DMS153 (cell line): ENCODE measurements around the gene AJM1.
A peak's percentile ranks its signal among the peaks of the same experiment; 100 is the strongest.
"Not testable (repeated sequence)": the region's sequence is repeated elsewhere in the genome, so short reads cannot be mapped to it uniquely, and the experiment has no call there.

Experiments used
- DNase-seq: peaks from one replicate; lab custom pipeline; 2025; lab: John Stamatoyannopoulos, UW

AJM1 gene

GRCh38 chr9:136880651-136881050 lies 38.4 kb downstream of the AJM1 start:
- DNase-seq, result no peak

DNA sequence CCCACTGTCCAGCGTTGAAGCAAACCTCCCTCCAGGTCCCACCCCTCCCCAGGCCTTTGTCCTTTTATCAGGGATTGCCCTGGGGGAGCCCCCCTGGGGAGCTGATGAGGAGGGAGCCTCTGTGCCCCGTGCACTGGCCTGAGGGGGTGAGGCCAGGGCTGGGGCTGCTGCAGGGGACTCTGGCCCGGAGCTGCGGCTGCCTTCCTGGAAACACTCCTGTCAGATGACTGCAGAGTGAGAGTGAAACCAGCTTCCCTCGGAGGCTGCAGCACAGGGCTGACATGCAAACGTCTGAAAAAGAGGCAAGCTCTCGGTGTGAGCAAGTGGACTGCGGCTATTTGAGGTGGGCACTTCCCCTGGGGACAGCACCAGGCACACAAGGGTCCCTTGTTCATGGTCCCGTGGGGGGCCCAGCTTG lies 39.4 kb downstream of the AJM1 start:
- DNase-seq, result no peak

DNA sequence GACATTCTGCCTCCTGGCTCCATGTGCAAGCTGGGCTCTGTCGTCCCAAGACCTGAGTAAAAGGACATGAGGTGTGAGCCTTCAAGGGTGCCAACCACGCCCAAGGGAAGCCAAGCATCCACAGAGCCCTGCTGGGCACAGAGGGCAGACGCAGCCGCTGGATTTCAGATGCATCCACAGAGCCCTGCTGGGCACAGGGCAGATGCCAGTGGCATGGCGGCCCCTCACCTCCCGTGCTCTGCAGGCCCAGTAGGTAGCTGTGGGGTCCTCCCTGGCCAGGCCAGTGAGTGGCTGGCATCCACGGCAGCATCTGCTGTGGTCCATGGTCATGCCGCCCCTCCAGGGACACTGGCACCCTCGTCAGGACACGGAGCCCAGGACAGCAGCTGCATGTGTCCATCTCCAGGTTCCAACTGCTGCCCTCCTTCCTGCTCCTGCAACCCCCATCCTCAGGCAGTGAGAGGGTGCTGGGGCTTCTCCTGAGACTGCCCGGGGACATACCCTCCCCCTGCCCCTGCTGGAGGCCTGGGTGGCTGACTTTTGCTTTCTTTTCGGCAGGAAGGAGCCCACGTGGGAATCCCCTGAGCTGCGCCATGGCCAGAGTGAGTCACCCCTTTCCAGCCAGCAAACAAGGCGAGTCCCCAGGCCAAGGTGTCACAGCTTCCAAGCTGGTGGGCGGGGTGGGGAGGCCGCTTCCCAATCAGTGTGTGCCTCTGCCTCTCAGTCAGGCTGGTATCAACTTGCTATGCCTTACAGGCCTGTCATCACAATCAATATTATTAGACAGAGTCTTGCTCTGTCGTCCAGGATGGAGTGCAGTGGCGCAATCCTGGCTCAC lies 40.0 kb downstream of the AJM1 start:
- peak; percentile 11 for DNase-seq

- not testable (repeated sequence) for DNase-seq
These were observed 40.6 kb downstream of the AJM1 start for GRCh38 chr9:136882947-136883283.

- not testable (repeated sequence) for DNase-seq
These were observed 41.4 kb downstream of the AJM1 start for GRCh38 chr9:136883670-136884069.

DNA sequence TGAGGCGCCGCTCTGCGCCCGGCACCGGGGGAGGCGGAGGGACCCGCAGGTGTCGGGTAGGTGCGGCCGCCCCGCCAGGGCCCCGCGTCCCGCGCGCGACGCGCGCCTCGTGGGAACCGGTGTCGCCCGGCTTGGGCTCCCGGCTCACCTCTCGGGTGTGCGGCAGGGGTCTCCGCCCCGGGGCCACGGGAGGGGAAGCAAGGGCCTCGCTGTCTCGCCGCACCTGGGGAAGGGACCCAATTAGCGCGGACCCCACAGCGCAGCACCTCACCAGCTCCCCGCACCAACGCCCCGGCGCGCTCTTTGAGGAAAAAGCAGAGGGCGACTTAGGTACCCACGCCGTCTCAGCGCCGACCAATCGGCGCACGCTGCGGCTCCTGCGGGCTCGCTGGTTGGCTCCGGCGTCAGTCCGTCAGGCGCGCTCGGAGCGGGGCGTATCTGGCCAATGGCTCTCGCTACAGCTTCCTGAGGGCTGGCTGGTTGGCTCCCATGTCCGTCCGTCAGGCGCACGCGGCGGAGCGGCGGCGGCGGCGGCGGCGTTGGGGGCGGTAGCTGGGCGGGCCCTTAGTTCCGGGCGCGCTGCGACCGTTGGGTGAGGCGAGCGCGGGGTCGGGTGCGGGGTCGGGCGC lies 43.8 kb downstream of the AJM1 start, which contains the start of gene TRAF2:
Gene TRAF2 (plus strand): TSS at position 567 of the 629 bp plus-strand sequence. CDS start 12,225 bp downstream, outside the sequence.
- DNase-seq, result peak; percentile 97

DNA sequence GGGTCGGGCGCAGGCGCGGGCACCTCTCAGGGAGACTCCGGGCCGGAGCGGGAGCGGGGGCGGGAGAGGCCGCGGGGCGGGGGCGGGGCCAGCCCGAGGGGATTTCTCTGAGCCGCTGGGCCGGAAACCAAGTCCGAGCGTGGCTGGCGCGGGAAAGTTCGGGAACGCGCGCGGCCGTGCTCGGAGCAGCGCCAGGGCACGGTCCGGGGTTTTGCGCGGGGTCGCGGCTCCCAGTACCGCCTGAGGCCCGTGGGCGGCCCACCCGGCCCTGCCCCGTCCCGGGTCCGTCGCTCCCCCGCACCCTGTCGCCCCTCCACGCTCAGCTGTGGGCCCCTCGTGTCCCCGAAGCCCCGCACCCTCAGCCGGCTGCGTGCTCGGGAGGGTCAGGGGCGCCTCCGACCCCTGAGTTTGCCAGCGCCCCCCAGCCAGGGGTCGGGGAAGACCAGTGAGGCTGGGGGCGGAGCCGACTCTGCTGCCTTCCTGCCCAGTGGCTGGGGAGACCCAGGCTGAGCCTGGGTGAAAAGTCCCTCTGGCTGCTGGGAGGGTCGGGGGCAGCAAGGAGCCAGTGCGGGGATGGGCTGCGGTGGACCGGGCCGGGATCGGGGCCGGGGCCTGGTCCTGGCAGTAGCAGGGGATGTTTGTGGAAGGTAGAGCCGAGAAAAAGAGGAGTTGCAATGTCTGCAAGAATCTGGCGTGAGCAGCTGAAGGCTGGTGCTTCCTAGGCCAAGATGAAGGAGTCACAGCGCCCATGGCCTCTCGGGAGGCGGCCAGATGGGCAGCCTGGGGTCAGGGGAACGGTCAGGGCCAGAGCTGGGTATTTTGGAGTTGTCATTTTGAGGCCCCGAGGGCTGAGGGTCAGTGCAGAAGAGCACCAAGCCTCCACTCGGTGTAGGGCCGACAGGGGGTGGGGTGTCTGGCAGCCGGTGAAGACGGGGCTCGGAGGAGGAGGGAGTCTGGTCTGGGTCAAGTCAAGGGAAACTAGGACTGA lies 44.6 kb downstream of the AJM1 start:
- no peak for DNase-seq

GRCh38 chr9:136888454-136888853 lies 46.2 kb downstream of the AJM1 start:
- DNase-seq, result no peak

GRCh38 chr9:136889858-136890257 lies 47.6 kb downstream of the AJM1 start:
- DNase-seq, result no peak

- DNase-seq, result no peak
These were observed 48.4 kb downstream of the AJM1 start for GRCh38 chr9:136890661-136891060.
